Measurements from ENCODE around the gene MUC4.
"Not testable (repeated sequence)": the region's sequence is repeated elsewhere in the genome, so short reads cannot be mapped to it uniquely, and the experiment has no call there.

The MUC4 gene

DNA sequence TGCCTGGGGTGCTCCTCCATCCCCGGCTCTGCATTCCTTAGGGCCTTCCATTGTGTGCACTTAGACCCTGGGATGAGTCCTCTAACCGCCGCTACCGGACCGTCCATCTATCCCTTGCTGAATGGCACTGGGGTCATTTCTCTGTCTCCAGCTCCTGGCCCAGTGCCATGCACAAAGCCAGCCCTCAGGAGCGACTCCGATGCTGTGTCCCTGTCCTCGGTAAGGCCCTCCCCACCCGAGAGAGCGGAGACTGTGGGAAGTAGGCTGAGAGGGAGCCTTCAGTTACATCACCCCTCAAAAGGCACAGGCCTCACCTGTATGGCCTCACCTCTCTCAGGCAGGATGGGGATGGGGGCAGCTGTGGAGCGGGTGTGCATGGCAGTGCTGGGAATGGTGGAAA, 33.8 kb downstream of the MUC4 start:
- DNase-seq: no peak

DNA sequence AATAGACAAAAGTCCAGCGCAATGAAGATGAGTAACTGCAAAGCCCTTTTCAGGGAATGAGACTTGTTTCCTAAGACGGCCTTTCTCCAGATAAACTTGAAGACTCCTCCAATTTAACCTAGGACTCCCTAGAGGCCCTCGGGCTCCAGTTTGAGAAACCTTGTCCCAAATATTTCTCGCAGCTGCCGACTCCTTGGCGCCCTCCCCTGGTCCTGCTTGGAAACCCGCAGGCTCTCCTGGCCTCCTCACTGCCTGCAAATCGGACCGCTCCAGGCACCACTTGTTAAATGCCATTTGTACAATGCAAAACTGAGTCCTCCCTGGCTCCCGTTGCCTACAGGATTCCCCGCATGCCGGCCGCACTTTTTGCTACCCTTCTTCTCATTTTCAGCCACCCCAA, 36.8 kb downstream of the MUC4 start:
- DNase-seq: no peak

DNA sequence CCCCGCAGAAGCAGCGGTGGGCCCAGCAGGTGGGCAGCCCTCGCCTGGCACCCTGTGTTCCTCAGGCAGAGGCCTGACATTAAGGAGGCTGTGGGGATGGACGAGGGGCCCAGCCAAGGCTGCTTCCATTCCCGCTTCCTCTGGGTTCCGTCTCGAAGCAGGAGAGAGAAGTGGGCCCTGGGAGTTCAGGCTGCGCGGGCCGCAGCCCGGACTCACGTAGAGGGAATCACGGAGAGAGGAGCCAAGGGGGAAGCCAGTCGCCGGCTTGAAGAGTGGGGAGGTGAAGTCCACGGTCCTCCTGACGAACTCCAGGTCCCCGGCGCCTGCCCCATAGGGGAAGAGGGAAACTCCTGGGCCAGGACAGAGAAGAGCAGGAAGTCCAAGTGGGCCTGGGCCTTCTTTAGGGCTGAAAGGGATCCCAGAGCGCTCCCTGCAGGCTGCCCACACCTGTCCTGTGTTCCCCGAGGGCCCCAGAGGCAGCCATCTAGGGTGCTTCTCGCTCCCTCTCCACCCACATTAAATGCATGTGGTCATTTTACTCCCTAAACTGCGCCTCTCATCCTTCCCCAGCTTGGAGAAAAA, 37.7 kb downstream of the MUC4 start:
- no peak for DNase-seq

DNA sequence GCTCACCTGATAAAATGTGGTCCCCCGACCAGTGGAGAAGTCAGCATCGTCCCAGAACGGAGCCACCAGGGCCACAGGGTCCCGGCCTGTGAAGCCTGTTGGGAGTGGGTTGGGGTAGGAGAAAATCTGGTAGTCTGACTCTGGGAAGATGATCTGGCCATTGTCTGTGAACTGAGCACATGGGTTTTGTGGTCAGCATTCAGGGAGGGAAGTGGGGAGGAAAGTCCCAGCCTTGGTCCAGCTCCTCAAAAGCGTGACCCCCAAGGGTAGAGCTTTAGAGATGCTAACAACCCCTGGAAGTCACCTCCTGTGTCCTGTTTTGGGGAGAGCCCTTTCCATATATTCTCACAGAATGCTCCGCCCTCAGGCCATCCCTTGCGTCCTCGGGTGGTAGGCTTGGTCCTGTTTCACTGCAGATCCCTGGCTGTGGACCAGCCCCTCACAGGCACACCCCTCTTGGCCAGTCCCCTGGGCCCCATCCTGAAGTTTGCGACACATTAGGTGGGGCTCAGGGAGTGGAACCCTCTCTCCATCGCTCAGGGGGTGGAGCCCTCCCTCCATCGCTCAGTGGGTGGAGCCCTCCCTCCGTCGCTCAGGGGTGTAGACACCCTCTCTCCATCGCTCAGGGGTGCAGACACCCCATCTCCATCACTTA, 40.0 kb downstream of the MUC4 start:
- DNase-seq: no peak

DNA sequence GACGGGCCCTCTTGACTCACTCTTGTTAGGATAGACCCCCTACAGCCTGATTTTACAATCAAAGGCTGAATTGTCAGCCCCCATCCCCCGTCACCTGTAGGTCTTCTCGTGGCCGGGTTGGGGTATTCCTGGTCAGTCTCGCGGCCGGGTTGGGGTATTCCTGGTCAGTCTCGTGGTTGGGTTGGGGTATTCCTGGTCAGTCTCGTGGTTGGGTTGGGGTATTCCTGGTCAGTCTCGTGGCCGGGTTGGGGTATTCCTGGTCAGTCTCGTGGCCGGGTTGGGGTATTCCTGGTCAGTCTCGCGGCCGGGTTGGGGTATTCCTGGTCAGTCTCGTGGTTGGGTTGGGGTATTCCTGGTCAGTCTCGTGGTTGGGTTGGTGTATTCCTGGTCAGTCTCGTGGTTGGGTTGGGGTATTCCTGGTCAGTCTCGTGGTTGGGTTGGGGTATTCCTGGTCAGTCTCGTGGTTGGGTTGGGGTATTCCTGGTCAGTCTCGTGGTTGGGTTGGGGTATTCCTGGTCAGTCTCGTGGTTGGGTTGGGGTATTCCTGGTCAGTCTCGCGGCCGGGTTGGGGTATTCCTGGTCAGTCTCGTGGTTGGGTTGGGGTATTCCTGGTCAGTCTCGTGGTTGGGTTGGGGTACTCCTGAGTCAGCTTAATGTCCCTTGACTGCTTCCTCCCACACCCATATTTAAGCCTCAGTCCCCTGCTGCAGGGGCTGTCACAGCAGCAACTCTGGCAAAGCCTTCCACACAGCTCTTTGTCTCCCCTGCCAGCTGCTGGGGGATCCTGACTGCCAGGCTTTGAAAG, 40.7 kb downstream of the MUC4 start:
- not testable (repeated sequence) for DNase-seq

DNA sequence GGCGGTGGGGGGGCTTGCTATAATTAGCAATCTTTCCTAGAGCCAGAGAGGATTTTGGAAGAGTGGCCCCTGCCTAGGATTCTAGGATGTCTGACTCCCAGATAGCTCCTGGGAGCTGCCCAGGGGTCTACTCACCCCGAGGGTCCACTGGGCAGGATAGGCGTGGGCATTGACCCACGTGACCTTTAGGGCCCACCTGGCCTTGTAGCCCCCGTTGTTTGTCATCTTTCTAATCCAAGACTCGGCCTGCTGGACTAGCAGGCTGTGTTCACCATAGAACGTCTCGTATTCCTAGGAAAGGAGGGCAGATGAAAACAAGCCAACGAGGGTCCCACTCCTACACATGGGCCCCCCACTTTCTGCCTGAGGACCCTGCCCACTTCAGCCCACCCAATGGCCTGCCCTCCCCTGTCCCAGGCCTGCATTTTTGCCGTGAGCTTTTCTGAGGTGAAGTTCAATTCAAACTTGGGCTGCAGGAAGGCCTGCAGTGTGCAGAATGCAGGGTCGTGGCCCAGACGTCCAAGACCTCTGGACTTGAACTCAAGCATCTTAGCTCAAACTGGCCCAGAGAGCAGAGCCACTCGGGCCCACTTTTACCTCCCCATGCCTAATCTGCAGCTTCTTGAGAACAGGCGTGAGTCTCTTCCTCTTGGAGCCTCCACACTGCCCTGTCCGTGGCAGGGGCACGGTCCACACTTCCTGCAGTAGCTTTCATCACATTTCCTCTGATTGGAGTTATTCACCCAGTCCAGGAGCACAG, 41.5 kb downstream of the MUC4 start:
- DNase-seq: no peak

DNA sequence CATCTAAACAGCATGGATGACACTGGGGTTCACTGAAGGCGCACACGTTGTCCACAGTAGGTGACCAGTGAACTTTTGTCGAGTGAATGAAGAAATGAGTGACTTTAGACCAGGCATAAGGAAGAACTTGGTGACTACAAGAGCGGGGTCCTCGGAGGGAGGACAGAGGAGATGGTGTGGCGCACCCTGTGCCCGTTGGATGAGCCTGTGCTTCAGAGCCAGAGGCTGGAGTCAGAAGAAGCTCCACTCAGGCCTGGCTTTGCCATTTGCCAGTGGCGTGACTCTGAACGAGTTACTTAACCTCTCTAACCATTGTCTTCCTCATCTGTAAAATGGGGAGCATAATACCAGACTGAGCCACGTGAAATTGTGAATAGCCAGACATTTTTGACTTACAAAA, 42.2 kb downstream of the MUC4 start:
- DNase-seq: no peak

DNA sequence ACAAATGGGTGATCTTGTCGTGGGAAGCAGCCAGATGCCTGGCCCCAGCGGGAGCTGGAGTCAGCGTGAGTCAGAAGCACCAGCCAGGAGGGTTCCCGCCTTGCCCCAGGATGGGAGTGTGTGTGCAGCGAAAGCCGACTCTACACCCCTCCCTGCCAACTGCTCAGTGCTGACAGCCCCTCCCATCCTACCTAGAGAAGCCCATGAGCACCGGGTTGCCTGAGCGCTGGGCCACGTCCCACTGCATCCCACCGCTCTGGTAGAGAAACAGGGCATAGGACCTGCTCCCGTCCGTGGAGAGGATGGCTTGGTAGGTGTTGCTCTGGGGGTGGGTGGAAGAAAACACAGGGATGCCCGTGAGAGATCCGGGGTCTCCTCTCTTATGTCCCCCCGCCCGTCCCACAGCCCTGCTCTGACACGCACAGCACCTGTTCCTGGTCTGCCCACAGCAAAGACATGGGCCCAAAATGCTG, 42.9 kb downstream of the MUC4 start:
- DNase-seq: no peak

DNA sequence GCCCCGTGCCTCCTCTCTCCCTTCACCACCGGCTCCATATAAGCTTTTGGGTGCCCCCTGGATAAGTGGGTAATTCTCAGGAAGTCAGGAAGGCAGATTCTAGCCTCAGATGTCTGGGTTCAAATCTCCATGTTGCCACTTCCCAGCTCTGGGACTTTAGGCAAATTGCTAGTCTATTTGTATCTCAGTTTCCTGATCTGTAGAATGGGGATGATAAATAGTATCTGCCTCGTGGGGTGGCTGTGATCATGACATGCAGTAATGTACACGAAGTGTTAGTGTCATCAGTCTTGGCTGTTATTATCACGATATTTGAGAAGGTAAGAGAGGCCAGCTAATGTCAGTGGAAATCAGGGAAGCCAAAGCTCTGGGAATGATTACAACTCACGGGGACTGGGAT, 43.3 kb downstream of the MUC4 start:
- no peak for DNase-seq

DNA sequence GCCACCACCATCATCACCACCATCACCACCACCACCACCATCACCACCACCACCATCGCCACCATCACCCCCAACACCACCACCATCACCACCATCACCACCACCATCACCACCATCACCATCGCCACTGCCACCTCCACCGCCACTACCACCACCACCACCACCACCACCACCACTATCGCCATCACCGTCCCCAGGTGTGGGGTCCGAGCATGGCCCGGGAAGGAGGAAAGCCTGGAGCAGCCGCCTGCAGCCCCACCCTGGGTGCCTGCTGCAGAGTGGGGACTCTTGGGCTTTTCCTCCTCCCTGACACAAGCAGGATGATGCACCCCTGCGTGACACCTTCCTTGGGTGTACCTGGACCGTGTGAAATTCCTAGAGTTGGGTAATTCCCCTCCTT, 43.9 kb downstream of the MUC4 start:
- no peak for DNase-seq

DNA sequence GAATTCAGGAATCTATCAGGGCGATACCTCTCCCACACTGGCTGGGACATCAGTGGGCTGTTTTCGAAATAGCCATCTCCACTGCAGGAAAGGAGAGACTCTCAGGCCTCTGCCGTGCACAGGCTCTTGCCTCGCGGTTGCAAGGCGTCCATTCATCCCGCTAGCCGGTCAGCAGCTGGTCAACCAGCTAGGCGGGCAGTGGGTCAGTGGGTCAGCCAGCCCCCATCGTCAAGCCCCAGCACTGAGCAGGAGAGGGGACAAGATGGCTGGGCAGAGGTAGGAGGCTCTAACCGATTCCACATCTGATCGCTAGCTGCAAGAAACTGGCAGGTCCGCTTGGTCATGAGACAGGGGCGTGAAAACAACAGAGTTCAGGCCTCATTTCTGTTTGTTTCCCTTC, 45.1 kb downstream of the MUC4 start:
- no peak for DNase-seq

DNA sequence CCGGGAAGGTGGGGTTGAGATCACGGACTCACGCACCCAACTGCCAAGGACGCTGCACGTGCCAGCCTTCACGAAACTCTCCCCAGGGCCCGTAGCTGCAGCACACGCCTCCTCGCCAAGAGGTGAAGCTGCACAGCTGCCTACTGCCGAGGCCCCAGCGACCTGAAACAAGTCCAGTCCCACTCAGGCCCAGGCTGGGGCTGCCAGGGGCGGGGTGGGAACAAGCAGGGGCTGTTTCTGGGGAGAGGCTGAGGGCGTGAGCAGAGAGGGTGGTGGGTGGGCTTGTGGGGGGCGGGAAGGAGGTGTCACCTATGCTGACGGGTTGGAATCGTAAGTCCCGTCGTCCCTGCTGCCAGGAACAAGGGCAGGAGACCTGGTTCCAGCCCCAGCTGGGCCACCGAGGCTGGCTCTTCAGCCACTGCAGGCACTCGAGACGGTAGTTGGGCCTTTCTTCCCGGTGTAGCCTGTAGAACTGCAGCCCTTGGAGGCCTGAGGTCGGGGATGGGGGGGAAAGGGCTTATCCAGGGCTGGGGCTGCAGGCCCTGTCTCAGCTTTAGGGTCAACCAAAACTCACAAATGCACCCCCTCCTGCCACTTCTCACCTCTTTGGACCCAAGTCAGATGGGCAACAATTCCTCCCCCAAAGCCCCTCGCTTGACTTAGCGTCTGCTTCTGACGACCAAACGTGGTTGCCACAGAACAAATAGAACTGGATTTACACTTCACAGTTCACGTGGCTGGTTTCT, 46.6 kb downstream of the MUC4 start:
- DNase-seq: no peak

DNA sequence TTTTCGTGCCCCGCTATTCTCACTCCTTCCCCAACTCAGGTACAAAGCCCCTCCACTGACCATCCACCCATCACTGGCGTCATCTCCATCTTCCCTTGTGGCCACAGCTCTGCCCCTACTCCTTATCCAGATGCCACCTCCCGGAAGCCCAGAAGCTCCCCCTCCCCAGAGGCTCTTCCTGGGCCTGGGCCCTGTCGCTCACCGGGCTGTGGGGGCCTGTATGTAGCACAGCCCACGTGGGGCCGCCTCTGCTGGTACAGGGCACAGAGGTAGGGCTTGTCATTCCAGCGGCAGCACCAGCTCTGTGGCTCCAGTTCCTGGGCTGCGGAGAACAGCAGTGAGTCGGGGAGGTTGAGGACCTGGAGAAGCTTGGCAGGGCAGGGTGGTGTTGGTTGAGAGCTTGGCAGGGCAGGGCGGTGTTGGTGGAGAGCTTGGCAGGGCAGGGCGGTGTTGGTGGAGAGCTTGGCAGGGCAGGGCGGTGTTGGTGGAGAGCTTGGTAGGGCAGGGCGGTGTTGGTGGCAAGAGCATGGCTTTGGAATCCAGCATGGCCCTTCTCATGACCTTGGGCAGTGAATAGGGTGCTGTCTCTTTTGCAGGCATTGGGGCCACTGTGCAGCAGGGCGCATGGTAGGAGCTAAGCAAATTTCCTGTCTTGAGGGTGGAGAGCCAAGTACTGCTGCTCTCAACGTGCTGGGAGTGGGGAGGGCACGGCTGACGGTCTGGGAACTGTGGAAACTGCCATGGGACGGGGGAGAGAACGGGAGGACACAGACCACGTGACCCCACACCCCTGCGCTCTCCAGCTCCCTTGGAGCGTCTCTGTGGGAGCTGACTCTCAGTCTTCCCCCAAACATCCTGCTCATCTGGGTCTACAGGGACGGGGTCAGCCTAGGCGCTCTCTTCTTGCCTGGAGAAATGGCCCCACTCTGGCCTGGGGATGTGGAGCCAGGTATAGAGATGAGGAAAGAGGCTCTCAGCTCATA, 47.6 kb downstream of the MUC4 start:
- DNase-seq: no peak

DNA sequence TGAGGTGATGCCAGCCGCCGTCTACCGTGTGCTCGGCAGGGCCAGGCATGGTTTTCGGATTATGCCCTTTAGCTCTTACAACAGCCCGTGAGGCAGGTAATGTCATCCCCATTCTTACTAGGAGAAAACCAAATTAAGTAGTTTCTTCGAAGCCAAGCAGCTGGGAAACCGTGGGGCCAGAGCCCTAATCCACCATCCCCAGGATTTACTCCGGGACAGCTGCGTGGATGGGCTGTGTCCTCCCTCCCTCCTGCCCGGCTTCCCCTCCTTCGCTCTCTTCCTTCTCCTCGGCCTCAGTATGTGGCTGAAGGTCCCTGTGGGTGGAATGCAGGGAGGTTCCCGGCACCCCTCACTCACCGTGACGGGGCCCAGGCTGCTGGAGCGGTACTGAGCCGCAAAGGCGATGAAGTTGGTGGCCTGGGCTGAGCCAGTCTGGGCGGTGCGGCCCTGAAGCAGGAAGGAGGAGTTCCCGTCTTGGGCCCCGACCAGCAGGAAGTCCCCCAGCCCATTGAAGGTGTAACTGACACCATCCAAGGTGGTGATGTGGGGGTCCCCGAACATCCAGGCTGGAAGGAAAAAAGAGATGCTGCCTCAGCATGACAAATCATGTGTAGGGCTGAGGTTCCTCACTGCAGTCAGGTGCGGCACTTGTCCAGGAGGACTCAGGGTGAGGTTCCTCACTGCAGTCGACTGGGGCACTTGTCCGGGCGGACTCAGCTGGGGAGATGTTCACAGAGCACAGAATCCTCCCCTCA, 48.5 kb downstream of the MUC4 start:
- no peak for DNase-seq

DNA sequence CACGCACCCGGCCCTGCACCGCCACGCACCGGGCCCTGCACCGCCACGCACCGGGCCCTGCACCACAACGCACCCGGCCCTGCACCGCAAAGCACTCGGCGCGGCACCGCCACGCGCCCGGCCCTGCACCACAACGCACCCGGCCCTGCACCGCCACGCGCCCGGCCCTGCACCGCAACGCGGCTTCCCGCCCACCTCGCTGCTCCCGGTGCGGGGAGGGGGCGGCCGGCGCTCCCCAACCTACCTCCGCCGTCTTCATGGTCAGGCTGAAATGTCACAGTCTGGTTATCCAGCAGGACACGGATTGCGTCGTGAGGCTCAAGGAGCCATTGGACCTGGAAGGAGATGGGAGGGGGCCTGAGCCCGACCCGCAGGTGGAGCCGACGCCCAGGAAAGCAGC, 49.1 kb downstream of the MUC4 start:
- no peak for DNase-seq

DNA sequence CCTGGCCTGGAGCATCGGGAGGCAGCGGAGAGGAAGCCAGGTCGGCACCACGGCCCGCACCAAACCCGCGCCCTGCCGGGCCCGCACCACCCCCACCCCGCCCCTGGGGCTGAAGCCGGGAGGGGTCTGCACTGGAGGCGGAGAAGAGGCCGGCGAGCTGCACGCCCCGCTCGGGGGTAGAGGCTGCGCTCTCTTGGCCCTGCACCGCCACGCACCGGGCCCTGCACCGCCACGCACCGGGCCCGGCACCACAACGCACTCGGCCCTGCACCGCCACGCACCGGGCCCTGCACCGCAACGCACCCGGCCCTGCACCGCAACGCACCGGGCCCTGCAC, 49.5 kb downstream of the MUC4 start:
- no peak for DNase-seq

DNA sequence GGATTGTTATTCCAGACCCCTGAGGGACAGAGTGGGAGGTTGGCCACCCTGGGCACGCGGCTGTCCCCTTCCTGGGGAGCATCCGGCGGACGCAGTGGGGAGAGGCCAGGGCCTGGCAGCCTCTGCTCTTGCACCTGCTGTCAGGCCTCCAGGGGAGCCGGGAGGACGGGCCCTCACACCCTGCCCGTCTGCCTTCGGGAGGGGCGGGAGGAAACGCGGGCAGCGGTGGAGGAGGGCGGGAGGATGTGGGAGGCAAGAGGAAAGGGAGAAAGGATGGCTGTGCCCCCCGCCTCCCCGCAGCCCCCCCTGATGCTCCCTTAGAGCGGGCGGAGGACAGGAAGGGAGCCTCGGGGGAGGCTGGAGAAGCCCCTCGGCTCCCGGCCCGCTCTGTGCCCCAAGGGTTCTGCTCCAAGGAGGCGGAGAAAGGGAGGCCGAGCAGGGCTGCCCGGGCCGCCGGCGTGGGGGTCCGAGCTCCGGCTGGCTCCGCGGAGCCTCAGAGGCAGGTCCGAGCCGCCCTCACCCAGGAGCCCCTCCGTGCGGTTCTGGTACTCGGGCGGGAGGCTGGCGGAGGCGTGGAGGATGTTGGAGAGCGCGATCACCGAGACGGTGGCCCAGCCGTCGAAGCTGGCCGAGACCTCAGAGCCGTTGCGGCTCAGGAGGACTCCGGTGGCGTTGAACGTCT, 50.0 kb downstream of the MUC4 start:
- no peak for DNase-seq

DNA sequence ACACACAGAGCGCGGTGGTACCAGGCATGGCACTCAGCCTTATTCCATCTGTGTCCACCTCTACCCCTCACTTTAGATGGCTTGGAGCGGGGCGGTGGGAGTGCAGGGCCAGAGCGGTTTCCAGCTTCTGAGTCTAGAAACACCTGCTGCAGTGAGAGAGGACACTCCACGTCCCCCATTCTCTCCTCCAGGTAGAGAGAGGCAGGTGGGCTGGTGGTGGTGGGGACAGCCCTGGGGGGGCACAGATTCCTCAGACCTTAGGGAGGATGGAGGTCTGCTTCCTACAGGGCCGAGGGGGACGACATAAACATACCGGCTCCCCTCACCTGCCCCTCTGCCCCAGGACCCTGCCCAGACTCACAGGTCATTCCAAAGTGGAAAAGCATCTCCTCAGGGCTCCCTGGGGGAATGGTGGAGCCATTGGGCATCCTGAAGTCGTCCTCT, 50.6 kb downstream of the MUC4 start:
- DNase-seq: no peak

DNA sequence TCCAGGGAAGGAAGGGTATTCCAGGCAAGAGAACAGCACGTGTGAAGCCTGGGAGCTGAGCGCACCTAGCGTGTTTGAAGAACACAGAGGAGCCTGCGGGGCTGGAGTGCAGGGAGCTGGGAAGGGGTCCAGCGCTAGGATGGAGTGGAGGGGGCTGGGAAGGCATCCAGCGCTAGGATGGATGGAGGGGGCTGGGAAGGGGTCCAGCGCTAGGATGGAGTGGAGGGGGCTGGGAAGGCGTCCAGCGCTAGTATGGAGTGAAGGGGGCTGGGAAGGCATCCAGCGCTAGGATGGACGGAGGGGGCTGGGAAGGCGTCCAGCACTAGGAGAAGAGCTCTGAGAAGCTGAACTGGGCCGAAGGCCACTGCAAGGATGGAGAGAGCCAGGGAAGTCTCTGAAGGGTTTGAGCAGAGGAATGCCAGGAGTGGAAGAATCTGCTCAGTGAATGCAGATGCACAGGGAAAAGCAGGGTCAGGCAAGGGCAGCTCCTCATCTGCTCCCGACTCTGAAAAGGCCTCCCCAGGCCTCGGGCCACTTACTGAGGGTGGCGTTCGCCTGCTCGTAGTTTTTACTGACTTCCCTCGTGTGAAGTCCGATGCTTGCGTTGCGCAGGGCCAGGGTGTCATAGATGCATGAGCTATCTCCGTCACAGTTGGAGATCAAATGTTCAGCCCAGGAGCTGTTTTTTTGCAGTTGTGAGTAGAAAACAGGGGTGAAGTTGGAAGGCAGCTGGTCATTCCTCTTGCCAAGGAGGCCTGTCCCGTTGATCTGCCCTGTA, 51.2 kb downstream of the MUC4 start:
- DNase-seq: no peak
